ENCODE measurements around the gene ZCCHC9.

DNA sequence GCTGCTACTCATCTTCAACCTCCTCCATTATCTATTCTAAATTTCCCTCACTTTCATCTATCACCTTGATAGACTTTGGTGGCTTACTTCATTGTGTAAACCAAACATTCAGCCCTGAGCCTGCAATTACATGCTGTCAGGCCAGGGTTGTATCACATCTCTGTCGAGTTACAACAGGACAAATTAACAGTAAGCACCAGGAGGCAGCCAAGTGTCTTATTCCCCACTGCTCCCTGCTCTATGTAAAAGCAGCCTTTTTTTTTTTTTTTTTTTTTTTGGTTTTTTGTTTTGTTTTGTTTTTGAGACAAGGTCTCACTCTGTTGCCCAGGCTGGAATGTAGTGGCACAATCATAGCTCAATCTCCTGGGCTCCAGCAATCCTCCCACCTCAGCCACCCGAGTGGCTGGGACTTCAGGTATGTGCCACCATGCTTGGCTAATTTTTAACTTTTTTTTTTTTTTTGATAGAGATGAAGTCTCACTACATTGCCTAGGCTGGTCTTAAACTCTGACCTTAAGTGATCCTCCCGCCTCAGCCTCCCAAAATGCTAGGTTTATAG lies 15.2 kb upstream of the ZCCHC9 start:
- TF ChIP-seq POLR2AphosphoS5 (IDR thresholded peaks at IDR 0.05; ENCODE audit: low read depth, low read length) (no peak), POLR2A (IDR thresholded peaks at IDR 0.05; ENCODE audit: low read depth, low read length) (no peak)

Measured in GM12892 (cell line).